GM21576 (cell line): ENCODE results near the gene AGRN.
"Not testable (repeated sequence)": the region's sequence is repeated elsewhere in the genome, so short reads cannot be mapped to it uniquely, and the experiment has no call there.

Experiments
- ATAC-seq: cut with Tn5 transposase; IDR thresholded peaks from one replicate; pipeline ENCODE4 v1.9.1; 2021; ENCODE audit warnings: mild to moderate bottlenecking, moderate library complexity; ENCODE audit not compliant: unreplicated experiment

The AGRN gene

DNA sequence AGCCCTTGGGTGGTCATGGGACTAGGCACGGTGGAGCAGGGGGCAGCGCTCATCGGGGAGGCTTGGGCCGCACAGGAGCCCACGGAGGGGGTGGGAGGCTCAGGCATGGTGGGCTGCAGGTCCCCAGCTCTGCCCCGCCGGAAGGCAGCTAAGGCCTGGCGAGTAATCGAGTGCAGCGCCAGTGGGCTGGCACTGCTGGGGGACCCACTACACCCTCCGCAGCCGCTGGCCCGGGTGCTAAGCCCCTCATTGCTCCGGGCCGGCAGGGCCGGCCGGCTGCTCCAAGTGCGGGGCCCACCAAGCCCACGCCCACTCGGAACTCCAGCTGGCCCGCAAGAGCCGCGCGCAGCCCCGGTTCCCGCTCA, 1.6 kb upstream of the AGRN start:
- ATAC-seq = not testable (repeated sequence)

DNA sequence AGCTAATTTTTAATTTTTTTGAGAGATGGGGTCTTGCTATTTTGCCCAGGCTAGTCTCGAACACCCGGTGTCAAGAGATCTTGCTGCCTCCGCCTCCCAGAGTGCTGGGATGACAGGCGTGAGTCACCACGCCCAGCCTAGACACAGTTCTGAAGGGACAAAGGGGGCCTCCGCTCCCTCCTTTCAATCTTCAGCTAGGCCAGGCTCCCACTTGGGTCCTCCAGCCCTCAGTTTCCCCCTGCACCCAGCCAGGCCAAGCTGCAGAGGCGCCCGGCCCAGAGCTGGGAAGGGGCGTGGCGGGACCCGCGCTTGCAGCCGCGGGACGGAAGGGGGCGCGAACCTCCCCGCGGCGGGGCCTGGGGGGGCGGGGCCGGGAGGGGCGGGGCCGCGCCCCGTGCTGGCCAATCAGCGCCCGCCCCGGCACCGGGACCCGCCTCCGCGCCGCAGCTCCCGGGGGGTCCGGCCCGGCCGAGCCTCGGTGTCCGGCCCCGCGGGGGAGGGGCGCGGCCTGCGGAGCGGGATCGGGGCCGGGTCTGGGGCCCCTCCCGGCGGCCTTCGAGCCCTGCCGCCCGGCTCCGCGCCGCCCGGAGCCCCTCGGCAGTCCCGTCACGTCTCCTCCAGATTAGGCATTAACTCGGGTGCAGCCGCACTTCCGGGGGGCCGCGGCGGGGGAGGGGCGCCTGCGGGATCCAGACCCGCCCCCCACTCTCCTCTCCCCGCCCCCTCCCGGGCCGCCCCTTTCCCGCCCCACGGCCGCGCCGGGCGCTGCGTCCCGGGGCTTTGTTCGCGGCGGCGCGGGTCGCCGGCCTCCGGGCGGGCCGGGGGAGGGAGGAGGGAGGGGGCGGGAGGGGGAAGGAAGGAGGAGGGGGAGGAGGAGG, 559 bp upstream of the AGRN start:
- ATAC-seq = peak; percentile 62

DNA sequence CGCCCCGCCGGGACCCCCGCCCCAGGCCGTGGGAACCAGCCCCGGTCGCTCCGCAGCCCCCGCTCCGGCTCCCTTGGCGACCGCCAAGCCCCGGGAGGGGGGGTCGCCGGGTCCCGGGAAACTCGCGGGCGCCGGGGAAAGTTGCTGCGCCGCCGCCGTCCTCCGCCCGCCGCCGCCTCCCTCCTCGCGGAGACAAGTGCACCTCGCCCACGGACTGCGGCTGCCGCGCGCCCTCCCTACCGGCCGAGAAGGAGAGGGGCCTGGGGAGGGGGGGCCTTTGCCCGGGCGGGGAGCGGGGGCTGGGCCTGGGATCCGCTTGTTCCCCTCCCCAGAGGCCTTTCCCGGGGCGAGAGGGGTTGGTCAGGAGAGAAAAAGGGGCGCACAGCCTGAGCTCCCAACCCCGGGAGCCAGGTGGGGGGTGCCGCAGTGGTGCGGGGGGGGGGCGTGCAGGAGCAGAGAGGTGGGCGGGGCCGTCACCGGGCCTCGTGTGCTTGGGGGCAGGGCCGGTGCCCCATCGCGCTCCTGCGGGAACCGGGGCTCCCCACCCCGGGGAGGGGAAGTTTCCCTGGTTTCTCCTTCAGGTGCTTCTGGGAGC, 592 bp downstream of the AGRN start:
- ATAC-seq = peak; percentile 11

DNA sequence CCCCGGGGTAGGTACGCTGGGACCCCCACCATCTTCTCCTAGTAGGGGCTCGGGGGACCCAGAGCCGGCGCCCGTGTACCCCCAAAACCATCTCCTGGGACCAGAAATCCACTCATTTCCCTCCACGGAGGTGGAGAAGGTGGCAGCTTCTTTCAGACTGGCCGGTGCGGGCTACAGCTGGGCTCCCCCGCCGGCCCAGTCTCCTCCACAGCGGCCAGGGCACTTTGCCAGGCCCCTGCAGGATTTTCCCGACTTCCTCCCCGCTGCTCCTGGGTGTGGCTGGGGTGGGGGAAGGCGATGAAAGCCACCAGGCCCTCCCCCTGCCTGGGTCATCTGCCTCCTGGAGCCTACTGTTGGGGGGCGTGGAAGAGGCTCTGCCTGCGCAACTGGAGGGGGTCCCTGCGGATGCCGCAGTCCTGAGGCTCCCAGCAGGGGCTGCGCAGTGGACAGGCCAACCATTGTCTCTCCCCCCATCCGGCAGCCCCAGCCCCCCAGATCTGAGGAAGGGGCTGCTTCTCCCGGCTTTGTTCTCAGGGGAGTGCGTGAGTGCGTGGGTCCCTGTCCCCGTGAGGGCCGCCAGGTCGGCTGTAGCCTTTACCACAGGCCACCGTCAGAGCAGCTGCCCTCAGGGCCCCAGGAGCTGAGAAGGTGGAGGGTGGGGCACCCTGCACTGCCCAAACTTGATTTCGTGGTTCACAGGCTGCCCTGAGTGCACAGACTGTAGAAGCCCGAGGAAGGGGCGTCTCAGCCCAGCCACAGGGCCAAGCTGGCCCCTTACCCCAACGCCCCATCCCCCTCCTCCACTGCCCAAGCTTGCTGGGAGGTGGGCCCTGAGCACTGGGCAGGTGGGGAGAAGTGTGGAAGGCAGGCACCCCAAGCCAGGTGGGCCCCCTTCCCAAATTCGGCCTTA, 1.3 kb downstream of the AGRN start:
- ATAC-seq = no peak

DNA sequence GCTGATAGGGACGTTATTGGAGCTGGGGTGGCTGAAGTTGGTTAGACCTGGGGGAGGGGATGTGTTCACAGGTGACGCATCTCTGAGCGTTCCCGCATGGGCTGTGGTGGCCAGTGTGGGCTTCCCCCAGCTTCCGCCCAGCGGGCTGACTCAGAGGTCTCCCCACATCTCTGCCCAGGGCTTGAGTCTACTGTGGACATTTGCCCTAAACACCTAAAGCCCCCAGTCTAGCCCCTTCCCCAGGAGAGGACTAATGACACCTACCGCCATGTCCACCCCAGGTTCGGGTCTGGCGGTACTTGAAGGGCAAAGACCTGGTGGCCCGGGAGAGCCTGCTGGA, 2.0 kb downstream of the AGRN start:
- no peak for ATAC-seq

DNA sequence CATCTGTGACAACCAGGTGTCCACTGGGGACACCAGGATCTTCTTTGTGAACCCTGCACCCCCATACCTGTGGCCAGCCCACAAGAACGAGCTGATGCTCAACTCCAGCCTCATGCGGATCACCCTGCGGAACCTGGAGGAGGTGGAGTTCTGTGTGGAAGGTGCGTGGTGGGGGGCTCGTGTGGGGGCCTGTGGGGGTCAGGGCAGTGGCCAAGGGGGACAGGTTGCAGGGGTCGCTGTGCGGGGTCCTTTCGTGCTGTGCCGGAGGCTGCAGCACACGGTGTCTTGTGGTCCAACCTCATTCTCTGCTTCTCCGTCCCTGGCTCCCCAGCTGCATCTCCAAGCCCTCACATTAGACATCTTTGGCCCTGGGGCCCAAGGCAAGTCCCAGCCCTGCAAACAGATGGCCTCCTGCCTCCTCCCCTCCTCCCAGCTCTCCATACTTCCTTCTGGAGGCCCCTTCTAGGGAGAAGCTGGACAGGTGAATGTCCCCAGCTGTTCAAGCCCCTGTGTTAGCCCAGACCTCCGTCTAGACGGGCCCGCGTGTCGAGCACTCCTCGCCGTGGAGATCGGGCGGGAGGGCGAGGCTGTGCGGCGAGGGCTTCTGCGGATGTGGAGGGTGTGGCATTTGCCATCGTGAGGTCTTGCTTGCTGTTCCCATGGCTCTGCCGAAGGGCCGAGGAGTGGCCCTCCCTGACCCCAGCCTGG, 2.5 kb downstream of the AGRN start:
- no peak for ATAC-seq

DNA sequence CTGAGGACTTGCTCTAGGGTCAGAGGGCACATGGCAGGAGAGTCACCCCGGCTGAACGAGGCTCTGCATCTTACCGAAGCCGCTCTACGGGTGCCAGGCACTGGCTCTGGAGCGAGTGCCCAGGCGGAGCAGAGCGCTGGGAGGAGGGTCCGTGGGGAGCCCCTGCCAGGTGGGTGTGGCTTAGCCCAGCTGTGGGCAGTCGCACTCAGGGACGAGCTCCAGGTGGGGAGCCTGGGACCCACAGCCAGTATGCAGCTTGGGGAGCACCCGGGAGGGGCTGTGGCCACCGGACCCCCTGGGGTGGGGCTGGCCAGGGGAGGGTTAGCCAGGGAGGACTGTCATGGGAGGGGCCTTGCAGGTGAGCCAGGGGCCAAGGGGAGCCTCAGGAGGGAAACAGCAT, 3.8 kb downstream of the AGRN start:
- ATAC-seq = no peak

DNA sequence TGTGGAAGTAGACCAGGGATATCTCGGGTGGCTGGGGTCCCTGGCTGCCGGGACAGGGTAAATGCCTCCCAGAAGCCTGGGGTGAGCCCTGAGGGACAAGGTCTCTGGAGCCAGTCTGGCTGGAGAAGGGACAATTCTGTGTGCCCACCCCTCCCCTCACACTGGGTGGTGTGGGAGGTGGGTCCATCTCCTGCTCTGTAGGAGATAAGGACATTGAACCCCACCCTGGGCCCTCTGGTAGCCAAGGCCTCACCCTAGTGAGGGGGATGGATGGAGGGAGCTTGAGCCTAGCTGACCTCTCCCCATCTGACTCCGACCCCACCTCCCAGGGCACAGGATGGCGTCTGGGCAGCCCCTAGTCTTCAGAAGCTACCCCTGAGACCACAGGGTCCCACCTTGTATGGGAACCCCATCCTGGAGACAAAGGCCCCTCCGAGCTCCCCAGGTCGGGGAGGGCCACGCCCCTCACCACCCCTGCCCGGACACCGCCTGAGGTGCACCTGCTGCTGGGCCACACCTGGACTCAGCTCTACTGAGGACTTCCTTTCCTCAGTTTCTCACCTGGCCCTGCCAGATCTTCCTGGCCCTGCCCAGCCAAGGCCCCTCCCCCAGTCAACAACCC, 4.3 kb downstream of the AGRN start:
- no peak for ATAC-seq

DNA sequence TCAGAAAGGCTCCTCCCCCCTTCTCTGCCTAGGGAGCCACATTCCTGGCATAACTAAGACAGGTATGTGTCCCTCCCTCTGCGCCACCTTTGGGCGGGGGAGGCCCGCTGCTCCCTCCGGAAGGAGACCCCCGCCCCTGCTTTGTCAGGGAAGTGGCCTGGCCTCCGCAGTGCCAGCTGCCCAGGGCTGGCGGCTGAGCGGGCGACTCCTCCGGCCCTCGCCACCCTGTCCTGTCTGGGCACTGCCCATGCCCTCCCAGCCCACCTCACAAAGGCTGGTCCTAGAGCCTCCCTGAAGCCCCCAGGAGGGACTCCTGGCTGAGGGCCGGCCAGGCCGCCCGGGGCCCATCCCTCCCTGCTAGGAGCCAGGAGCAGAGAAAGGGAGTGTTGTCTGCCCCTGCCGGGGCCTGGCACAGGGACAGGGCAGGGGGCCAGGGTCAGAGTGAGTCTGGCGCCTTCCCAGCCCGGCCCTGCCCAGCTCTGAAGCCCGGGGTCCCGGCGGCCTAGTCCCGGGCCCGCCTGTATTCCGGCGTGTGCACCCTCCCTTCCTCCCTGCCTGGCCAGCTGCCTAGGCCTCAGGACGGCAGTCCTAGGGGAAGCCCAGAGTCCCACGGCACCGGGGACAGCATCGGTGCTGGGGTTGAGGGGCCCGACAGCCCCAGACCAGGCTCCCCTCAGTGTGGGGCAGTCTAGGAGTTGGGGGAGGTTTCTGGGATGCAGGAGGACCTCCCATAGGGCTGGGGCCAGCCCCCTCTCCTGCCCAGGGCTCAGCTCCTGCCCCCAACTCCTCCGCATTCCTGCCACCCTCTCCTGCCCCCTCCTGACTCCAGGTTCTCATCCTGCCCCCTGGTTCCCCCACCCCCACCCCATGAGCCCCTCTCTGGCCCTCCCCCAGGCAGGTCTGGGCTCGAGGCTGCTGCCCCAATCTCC, 5.1 kb downstream of the AGRN start:
- no peak for ATAC-seq

DNA sequence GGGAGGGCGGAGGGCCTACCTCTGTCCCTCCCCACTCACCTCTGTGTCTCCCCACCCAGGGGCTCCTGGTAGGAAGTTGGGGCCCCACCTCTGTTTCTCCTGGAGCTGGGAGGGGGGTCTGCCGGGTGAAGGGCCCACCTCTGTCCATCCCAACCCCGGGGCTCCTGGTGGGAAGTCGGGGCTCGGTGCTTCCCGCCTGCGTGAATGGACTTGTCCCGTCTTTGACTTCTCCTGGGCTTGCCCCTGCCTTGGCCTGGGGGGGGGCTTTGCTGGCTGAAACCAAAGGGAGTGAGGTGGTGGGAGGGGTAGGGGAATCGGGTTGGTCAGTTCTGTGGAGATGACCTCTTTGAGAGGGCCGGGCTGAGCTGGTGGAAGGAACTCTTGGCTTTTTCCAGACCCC, 5.8 kb downstream of the AGRN start:
- ATAC-seq = no peak

DNA sequence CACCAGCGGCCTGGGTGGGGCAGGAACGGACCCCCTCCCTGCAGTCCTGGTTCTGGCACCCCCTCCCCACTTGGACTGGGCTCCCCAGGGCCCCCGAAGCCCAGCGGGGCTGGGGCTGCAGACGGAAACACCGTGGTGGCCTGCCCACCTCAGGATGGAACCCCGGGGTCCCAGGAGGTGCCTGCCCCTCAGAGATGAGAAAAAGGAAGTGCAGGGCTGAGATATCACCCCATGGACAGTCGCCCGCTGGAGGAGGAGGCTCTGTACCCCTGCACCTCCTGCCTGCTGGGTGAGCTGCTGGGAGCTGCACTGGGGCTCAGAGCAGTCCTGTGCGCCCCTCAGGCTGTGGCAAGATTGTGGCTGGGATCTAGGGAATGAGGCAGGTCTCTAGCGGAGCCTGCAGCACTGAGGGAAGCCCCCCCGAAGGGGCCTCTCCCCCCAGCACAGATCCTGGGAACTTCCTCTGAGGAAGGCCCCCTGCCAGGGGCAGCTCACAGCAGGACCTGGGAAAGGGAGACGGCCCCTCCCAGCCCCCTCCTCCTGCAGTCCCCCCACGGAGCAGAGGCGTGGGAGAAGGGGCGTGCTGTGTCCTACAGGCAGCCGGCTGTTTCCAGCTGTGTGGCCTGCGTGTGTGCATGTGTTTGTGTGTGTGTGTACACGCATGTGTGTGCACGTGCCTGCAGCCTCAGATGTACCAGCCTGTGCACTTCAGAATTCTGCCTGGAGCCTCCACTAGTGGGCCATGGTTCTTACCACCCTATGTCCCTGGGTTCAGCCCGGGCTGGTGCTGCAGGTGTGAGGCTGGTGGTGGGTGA, 6.9 kb downstream of the AGRN start:
- ATAC-seq = no peak

DNA sequence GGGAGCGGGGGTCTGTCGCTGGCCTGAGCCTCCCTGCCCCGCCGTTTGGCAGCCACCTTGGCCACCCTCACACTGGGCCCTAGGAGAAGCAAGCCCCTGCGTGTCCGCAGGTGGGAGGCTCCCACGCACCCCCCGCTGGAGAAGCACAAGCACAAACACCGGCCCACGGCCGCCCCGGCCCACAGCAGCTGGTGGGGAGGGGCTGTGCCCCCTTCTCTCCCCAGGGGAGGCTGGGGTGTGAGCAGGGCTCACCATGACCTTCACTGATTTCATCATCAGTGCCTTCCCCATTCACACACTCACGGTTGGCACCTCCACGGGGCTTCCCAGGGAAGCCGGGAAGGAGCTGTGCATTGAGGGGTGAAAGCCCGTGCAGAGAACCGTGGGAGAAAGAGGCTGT, 7.9 kb downstream of the AGRN start:
- no peak for ATAC-seq

DNA sequence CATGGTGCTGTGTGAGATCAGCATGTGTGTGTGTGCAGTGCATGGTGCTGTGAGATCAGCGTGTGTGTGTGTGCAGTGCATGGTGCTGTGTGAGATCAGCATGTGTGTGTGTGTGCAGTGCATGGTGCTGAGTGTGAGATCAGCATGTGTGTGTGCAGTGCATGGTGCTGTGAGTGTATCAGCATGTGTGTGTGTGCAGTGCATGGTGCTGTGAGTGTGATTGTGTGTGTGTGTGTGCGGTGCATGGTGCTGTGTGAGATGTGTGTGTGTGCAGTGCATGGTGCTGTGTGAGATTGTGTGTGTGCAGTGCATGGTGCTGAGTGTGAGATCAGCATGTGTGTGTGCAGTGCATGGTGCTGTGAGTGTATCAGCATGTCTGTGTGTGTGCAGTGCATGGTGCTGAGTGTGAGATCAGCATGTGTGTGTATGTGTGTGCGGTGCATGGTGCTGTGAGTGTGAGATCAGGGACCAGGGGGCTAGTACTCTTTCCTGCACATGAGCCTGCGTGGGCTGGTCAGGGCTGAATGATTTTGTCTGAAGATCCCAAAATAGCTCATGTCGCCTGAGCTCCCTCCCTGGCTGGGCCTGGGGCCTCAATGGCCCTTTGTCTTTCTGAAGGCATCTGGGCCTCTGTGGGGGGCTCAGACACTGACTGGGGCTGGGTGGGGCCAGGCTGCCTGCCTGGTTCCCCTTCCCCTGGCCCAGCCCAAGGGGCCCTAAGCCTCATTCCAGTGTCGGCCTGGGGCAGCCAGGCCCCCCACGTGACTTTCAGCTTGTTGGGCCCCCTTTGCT, 11.1 kb downstream of the AGRN start:
- ATAC-seq = not testable (repeated sequence)

DNA sequence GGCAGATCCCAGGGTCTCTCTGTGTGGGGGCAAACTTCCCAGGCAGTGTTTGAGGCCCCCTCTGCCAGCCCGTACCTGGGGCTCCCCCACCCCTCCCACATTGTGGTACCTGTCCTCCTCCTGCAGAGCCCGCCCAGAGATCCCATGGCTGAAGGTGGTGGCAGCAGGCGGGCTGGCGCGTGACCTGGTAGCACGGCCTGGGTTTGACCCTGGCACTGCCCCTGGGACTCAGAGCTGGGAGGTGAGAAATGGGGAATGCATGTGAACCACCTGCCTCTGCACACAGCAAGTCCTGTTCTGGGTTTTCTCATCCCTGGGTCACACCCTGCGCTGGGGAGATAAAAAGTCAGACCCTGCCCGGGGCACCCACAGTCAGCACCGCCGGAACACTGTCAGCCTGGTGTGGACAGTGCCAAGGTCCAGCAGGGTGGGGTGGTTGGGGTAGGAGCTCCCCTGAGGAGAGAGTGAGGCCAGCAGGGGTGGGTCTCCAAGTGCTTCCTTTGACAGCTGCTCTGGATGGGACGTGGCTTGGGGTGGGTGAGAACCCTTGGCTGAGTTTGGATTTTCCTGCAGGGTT, 11.8 kb downstream of the AGRN start:
- ATAC-seq = no peak

DNA sequence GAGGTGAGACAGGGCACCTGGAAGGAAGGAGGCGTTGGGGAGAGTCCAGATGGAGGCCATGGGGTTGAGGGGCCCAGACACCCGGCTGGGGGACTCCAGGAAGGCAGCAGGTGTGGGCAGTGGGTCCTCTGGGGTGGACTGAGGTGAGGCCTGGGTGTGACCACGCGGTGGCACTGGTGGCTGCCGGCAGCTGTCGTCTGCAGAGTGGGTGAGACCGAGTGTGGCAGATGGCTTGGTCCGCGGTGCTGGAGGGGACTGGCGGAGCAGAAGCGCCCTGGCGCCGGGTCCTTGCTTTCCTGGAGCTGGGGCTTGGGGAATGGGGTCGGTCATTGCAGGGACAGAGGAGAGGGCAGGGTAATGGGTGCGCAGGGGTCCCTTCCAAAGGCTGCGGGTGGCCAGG, 12.5 kb downstream of the AGRN start:
- peak; percentile 4 for ATAC-seq

DNA sequence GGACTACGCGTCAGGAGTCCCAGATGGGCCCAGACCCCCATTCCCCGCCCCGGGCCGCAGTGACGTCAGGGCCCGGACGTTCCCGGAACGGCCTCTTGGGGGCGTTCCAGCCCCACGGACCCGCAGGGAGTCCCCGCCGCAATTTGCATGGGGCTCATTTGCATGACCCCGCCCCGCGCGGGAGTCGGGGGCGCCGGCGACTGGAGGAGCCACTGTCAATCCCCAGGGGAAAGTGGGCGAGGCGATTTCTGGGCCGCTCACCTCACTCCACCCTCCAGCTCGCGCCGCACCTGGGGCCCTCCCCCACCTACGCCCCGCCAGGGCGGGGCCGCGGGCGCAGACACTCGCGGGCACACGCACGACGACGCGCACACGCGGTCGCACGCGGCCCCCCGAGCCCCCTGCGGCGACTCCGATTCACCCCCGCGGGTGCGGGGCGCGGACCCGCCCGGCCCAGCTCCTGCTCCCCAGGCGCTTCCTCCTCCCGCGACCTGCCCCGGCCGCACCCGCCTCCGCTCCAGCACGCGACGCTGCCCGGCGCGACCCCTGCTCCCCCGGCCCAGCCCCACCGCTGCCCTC, 13.2 kb downstream of the AGRN start:
- ATAC-seq = peak; percentile 76

DNA sequence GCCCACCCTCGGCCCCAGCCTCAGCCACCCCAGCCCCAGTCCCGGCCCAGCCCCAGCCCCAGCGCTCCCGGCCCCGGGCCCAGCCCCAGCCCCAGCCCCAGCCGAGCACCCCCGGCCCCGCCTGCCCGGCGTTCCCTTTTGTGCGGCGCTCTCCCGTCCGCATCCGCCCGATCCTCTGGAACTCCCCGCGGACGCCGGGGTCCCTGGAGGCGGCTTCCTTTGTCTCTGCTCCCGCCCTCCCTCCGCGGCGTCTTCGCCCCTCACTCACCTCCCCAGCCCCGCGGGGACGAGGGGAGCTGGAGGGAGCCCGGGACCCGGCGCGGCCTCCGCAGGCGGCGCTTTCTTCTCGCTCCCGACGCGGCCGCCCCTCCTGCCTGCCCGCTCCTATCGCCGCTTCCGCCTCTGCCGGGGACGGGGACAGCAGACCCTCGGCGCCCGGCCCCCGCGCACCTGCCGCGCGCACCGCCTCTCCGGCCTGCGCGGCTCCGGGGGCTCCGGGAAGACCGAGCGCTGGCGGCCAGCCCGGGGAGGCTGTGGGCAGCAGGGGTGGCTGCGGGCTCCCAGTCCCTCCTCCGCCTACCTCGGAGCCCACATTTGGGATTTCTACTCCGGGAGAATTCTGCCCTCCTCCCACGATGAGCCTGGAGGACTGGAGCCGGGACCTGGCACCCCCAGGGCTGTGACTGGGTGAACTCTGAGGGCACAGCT, 14.0 kb downstream of the AGRN start:
- ATAC-seq = no peak
